GM18870 (cell line): ENCODE measurements around the gene CATSPERZ.

Experiments
- ATAC-seq: cut with Tn5 transposase; IDR thresholded peaks from one replicate; pipeline ENCODE4 v1.9.1; 2021; ENCODE audit warnings: moderate library complexity; ENCODE audit not compliant: unreplicated experiment

CATSPERZ gene

GRCh38 chr11:64337538-64338249, 37.5 kb downstream of the CATSPERZ start:
- no peak for ATAC-seq

- ATAC-seq = no peak
These were observed 38.6 kb downstream of the CATSPERZ start for GRCh38 chr11:64338716-64339115.

- ATAC-seq = no peak
These were observed 39.1 kb downstream of the CATSPERZ start for GRCh38 chr11:64339286-64339685.

GRCh38 chr11:64339754-64340408, 39.7 kb downstream of the CATSPERZ start, which contains the start of gene CCDC88B:
Gene CCDC88B (plus strand): TSS chr11:64340204. CDS start chr11:64340267, 63 bp downstream.
- ATAC-seq = peak; percentile 37

GRCh38 chr11:64340671-64341335, 40.6 kb downstream of the CATSPERZ start:
- ATAC-seq = no peak

- ATAC-seq = no peak
These were observed 41.3 kb downstream of the CATSPERZ start for GRCh38 chr11:64341429-64341828.

GRCh38 chr11:64341851-64342791, 42.0 kb downstream of the CATSPERZ start:
- no peak for ATAC-seq

- no peak for ATAC-seq
These were observed 42.9 kb downstream of the CATSPERZ start for GRCh38 chr11:64342869-64343745.

- no peak for ATAC-seq
These were observed 43.8 kb downstream of the CATSPERZ start for GRCh38 chr11:64343767-64344559.

GRCh38 chr11:64344787-64345186, 44.6 kb downstream of the CATSPERZ start:
- ATAC-seq = no peak

- no peak for ATAC-seq
These were observed 47.2 kb downstream of the CATSPERZ start for GRCh38 chr11:64347193-64347867.

- no peak for ATAC-seq
These were observed 48.3 kb downstream of the CATSPERZ start for GRCh38 chr11:64348383-64349024.

GRCh38 chr11:64349025-64349387, 48.8 kb downstream of the CATSPERZ start:
- no peak for ATAC-seq

GRCh38 chr11:64349404-64349803, 49.2 kb downstream of the CATSPERZ start:
- ATAC-seq = no peak

GRCh38 chr11:64351136-64351631, 51.0 kb downstream of the CATSPERZ start:
- ATAC-seq = no peak

GRCh38 chr11:64352099-64352994, 52.2 kb downstream of the CATSPERZ start:
- no peak for ATAC-seq
